ENCODE data around the gene RASSF4.

The RASSF4 gene

GRCh38 chr10:44967616-44968015 lies 8.0 kb downstream of the RASSF4 start:
- H3K27ac ChIP-seq (replicated peaks): peak overlapping the region; percentile 97
- H3K4me3 ChIP-seq (replicated peaks; ENCODE audit: insufficient read depth, low read length): no peak overlapping the region
- TF ChIP-seq POLR2AphosphoS5 (IDR thresholded peaks at IDR 0.05; ENCODE audit: low read depth) (no peak; the same call in 1 of the 2 replicates), SPI1 (IDR thresholded peaks at IDR 0.05; ENCODE audit: borderline replicate concordance, low read depth) (peak; percentile 52)
- DNase-seq (ENCODE audit: low read depth in 1 of 2, low spot score in 1 of 2): peak; percentile 68 to 82
- no peaks in the 10 kb centered on the region for H3K27me3 ChIP-seq (ENCODE audit: insufficient read depth, poor library complexity, severe bottlenecking)

DNA sequence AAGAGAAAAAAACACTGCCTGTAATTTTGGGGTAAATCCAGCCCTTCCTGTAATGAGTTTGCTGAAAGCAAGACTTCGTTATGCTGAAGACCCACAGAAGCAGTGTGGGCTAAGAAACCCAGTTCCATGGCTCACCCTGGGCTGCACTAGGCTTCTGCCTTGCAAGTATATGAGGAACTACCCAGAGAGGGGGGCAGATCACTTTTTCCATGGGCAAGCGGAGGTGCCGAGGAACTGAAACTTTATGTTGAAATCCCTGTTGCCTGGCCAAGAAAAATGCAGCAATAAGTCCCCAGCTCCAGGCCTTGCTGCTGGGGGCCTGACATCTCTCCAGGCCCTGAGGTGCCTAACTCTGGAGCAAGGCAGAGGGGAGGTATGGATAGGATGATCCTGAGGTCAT lies 8.5 kb downstream of the RASSF4 start:
- peak; percentile 9; the same call in 1 of the 2 replicates for TF ChIP-seq POLR2AphosphoS5 (IDR thresholded peaks at IDR 0.05; ENCODE audit: low read depth)
- TF ChIP-seq REST (IDR thresholded peaks at IDR 0.05; ENCODE audit: insufficient replicate concordance, low read depth): peak; percentile 56
- peak; percentile 86; the same call in 1 of the 2 replicates for TF ChIP-seq SPI1 (IDR thresholded peaks at IDR 0.05; ENCODE audit: borderline replicate concordance, low read depth)
- TF ChIP-seq GABPA (IDR thresholded peaks at IDR 0.05; ENCODE audit: low read depth): no peak
- no peaks in the 10 kb centered on the region for H3K27me3 ChIP-seq (ENCODE audit: insufficient read depth, poor library complexity, severe bottlenecking)
- H3K4me3 ChIP-seq (replicated peaks; ENCODE audit: insufficient read depth, low read length): no peak overlapping the region
- peak; percentile 95 to 98 for DNase-seq (ENCODE audit: low read depth in 1 of 2, low spot score in 1 of 2)
- H3K27ac ChIP-seq (replicated peaks): peak overlapping the region; percentile 97

GRCh38 chr10:44968500-44969400 lies 9.1 kb downstream of the RASSF4 start:
- TF ChIP-seq SPI1 (IDR thresholded peaks at IDR 0.05; ENCODE audit: borderline replicate concordance, low read depth) (peak; percentile 62; the same call in 1 of the 2 replicates), GABPA (IDR thresholded peaks at IDR 0.05; ENCODE audit: low read depth) (no peak), CTCF (IDR thresholded peaks at IDR 0.05; ENCODE audit: insufficient read depth, low read length) (no peak), POLR2AphosphoS5 (IDR thresholded peaks at IDR 0.05; ENCODE audit: low read depth) (peak; percentile 87), REST (IDR thresholded peaks at IDR 0.05; ENCODE audit: insufficient replicate concordance, low read depth) (no peak)
- Histone ChIP-seq H3K27ac (replicated peaks) (peak overlapping the region; percentile 97), H3K4me3 (replicated peaks; ENCODE audit: insufficient read depth, low read length) (no peak overlapping the region), H3K27me3 (ENCODE audit: insufficient read depth, poor library complexity, severe bottlenecking) (no peaks in the 10 kb centered on the region)
- peak; percentile 85 to 89 for DNase-seq (ENCODE audit: low read depth in 1 of 2, low spot score in 1 of 2)

DNA sequence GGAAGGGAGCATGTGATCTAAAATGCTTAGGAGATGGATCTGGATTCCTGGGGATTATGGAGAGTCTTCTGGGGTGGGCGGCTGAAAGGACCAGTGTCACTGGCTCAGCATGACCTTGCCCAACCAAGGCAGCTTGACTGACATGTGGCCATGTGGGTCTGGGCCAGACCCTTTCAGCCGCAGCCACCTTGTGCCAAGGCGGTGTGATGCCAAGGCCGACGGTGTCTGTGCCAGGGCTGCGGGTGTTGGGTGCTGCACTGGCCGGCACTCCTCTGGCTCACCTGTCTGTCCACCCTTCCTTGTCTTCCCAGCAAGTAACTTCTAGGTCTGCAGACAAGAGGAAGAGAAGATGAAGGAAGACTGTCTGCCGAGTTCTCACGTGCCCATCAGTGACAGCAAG lies 10.3 kb downstream of the RASSF4 start:
- H3K27me3 ChIP-seq (ENCODE audit: insufficient read depth, poor library complexity, severe bottlenecking): no peaks in the 10 kb centered on the region
- H3K4me3 ChIP-seq (replicated peaks; ENCODE audit: insufficient read depth, low read length): no peak overlapping the region

More for the DNA sequence above, 10.3 kb downstream of the RASSF4 start:
- TF ChIP-seq CTCF (IDR thresholded peaks at IDR 0.05; ENCODE audit: insufficient read depth, low read length) (no peak), POLR2AphosphoS5 (IDR thresholded peaks at IDR 0.05; ENCODE audit: low read depth) (no peak), GABPA (IDR thresholded peaks at IDR 0.05; ENCODE audit: low read depth) (no peak), REST (IDR thresholded peaks at IDR 0.05; ENCODE audit: insufficient replicate concordance, low read depth) (no peak), SPI1 (IDR thresholded peaks at IDR 0.05; ENCODE audit: borderline replicate concordance, low read depth) (no peak)
- no peak for DNase-seq (ENCODE audit: low read depth in 1 of 2, low spot score in 1 of 2)
- H3K27ac ChIP-seq (replicated peaks): peak overlapping the region; percentile 97
